HG03565 (cell line): ENCODE data around the gene KSR2.

ENCODE experiments used
- ATAC-seq: cut with Tn5 transposase; IDR thresholded peaks from one replicate; pipeline ENCODE4 v1.9.1; 2021; ENCODE audit warnings: mild to moderate bottlenecking, moderate library complexity; ENCODE audit not compliant: unreplicated experiment

The KSR2 gene

GRCh38 chr12:117508468-117508867, 460.3 kb downstream of the KSR2 start:
- no peak for ATAC-seq

- no peak for ATAC-seq
Measured at GRCh38 chr12:117507548-117507947, 461.2 kb downstream of the KSR2 start.

GRCh38 chr12:117506333-117506732, 462.5 kb downstream of the KSR2 start:
- no peak for ATAC-seq

GRCh38 chr12:117502633-117503032, 466.2 kb downstream of the KSR2 start:
- ATAC-seq, result no peak

- ATAC-seq, result no peak
Measured at GRCh38 chr12:117502233-117502632, 466.6 kb downstream of the KSR2 start.

GRCh38 chr12:117501076-117501869, 467.5 kb downstream of the KSR2 start:
- no peak for ATAC-seq

GRCh38 chr12:117499759-117500485, 468.9 kb downstream of the KSR2 start:
- no peak for ATAC-seq

GRCh38 chr12:117498880-117499279, 469.9 kb downstream of the KSR2 start:
- no peak for ATAC-seq

GRCh38 chr12:117498256-117498655, 470.5 kb downstream of the KSR2 start:
- ATAC-seq, result no peak

- no peak for ATAC-seq
Measured at GRCh38 chr12:117497407-117497806, 471.4 kb downstream of the KSR2 start.

GRCh38 chr12:117494833-117495655, 473.7 kb downstream of the KSR2 start:
- ATAC-seq, result no peak

- no peak for ATAC-seq
Measured at GRCh38 chr12:117491711-117492110, 477.1 kb downstream of the KSR2 start.

GRCh38 chr12:117490130-117490529, 478.7 kb downstream of the KSR2 start:
- no peak for ATAC-seq

GRCh38 chr12:117489671-117490070, 479.1 kb downstream of the KSR2 start:
- no peak for ATAC-seq

GRCh38 chr12:117486840-117487659, 481.7 kb downstream of the KSR2 start:
- ATAC-seq, result no peak

GRCh38 chr12:117485984-117486839, 482.6 kb downstream of the KSR2 start:
- no peak for ATAC-seq

- ATAC-seq, result no peak
Measured at GRCh38 chr12:117484901-117485300, 483.9 kb downstream of the KSR2 start.

GRCh38 chr12:117483501-117483900, 485.3 kb downstream of the KSR2 start:
- no peak for ATAC-seq

- ATAC-seq, result no peak
Measured at GRCh38 chr12:117481470-117481869, 487.3 kb downstream of the KSR2 start.

GRCh38 chr12:117476341-117476740, 492.4 kb downstream of the KSR2 start:
- ATAC-seq, result no peak
